GM12801 (cell line): ENCODE results near the gene CAPN9.

Experiments used
- CTCF ChIP-seq: IDR thresholded peaks from one replicate; pipeline ENCODE4 v1.5.1; 2011; ENCODE audit warnings: control low read depth; ENCODE audit not compliant: insufficient read length; ENCODE audit errors: extremely low read depth

Gene CAPN9

GRCh38 chr1:230794871-230795605 is 47.9 kb downstream of the CAPN9 start:
- no peak for TF ChIP-seq CTCF

DNA sequence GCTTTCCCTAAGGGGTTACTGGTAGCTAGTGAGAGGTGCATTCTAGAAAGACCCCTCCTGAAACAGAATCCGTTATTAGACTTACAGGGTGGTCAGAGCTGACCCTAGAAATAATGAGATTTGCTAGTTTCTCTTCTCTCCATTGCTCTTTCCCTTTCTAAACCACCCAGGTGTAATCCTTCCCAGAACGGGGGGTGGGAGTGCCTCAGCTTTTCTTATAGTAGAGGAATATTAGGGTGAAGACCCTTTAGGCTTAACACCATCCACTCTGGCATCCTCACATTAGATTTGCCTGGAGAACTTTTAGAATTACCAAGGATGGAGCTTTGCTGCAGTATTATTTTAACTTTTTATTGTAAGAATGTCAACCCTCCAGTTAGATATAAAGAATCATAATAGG is 49.4 kb downstream of the CAPN9 start:
- no peak for TF ChIP-seq CTCF

- no peak for TF ChIP-seq CTCF
Measured at GRCh38 chr1:230797376-230797920, 50.3 kb downstream of the CAPN9 start.

DNA sequence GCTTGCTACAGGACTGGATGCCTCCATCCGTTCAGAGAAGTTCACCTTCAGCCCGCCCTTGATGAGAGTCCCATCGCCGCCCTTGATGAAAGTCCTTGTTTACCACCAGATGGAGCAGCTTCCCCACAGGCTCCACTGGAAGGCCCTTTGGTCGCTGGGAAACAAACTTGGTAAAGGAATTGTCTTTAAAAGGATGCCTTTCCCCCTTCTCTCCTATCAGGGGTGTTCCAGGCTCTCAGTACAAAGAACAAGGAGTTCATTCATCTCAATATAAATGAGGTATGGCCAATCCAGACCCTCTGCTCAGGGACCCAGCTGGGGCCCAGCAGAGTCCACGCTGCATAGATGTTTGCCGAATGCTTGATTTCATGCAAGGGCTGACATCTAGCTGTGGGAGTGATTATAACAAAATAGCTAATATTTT is 50.8 kb downstream of the CAPN9 start:
- TF ChIP-seq CTCF, result no peak

DNA sequence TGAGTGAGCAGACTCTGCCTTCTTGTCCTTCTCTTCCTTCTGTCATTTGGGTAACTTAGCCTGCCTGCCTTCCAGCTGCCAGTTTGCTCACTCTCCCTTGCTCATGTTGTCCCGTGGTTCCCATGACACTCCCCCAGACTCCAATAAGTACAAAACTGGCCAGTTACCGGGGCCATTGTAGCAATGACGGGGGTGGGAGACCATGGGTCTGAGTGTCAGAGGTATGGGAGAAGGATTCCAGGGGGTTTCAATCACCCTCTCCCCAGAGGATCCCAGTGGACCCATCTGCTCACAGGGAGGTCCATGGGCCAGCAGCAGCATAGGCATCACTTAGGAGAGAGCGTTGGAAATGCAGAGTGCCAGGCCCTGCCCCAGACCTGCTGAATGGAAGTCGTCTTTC is 51.3 kb downstream of the CAPN9 start:
- TF ChIP-seq CTCF, result no peak

- TF ChIP-seq CTCF, result no peak
Measured at GRCh38 chr1:230800891-230801840, 54.0 kb downstream of the CAPN9 start.

DNA sequence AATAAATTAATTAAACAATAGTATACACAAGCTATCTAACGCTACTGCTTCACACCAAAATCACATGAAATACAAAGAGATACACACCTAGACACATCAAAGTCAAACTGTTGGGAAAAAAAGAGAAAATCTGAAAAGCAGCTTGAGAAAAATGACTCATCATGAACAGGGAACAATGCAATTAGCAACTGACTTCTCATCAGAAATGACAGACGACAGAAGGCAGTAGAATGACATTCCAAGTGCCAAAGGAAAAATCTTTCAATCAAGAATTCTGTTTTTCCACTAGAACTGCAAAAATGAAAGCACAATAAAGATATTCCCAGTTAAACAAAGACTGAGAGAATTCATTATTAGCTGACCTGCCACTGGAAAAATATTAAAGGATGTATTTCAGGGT is 57.2 kb downstream of the CAPN9 start:
- TF ChIP-seq CTCF, result no peak
